ENCODE measurements around the gene MIS12. TPM values are rescaled to one million over a fixed set of nuclear protein-coding genes. Genes with fewer than 3 reads are reported as not detected.

Gene MIS12
- total RNA-seq, 1 donor = 18.9 TPM

DNA sequence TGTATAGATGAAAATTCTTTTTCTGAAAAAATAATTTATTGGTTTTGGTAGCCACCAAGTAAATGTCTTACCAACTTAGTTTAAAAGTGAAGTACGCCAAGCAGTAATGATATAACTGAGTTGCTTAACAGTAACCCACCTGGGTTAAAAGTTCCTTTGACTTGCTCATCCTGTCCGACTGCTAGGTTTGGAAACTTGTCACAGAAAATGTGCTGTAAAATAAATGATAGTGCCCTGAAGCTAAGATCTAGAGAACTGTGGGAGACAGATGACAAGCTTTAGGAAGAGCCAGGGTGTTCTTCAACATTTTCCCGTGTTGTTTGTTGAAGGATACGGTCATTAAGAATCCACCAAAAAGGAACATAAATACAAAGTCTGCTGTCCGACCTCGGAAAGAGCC lies 5.4 kb upstream of the MIS12 start:
- H3K27me3 ChIP-seq (ENCODE audit: insufficient read depth, low read length) = no peaks in the 10 kb centered on the region
- H3K4me3 ChIP-seq (ENCODE audit: low read length) = no peak overlapping the region
- H3K4me1 ChIP-seq (ENCODE audit: insufficient read depth, low read length) = peaks cover 25% of the 10 kb centered on the region
- no peaks in the 10 kb centered on the region for H3K9me3 ChIP-seq (ENCODE audit: low read depth, low read length)

- Histone ChIP-seq H3K4me1 (ENCODE audit: insufficient read depth, low read length) (peaks cover 25% of the 10 kb centered on the region), H3K27me3 (ENCODE audit: insufficient read depth, low read length) (no peaks in the 10 kb centered on the region), H3K4me3 (ENCODE audit: low read length) (no peak overlapping the region), H3K9me3 (ENCODE audit: low read depth, low read length) (no peaks in the 10 kb centered on the region)
Observed at GRCh38 chr17:5481451-5481850, 4.9 kb upstream of the MIS12 start.

- no peaks in the 10 kb centered on the region for H3K9me3 ChIP-seq (ENCODE audit: low read depth, low read length)
- H3K4me1 ChIP-seq (ENCODE audit: insufficient read depth, low read length) = peaks cover 33% of the 10 kb centered on the region
- peak within 1 kb of the TSS; percentile 99 for H3K4me3 ChIP-seq (ENCODE audit: low read length)
- no peaks in the 10 kb centered on the region for H3K27me3 ChIP-seq (ENCODE audit: insufficient read depth, low read length)
Observed at GRCh38 chr17:5485270-5486205, 828 bp upstream of the MIS12 start, which contains the start of gene DERL2. Gene DERL2 (minus strand): TSS chr17:5486178. CDS start chr17:5486161, 17 bp downstream.

- Histone ChIP-seq H3K9me3 (ENCODE audit: low read depth, low read length) (no peaks in the 10 kb centered on the region), H3K27me3 (ENCODE audit: insufficient read depth, low read length) (no peaks in the 10 kb centered on the region), H3K4me1 (ENCODE audit: insufficient read depth, low read length) (peaks cover 27% of the 10 kb centered on the region), H3K4me3 (ENCODE audit: low read length) (no peak overlapping the region)
Observed at GRCh38 chr17:5488752-5489151, 2.4 kb downstream of the MIS12 start.

- Histone ChIP-seq H3K9me3 (ENCODE audit: low read depth, low read length) (no peaks in the 10 kb centered on the region), H3K27me3 (ENCODE audit: insufficient read depth, low read length) (no peaks in the 10 kb centered on the region), H3K4me1 (ENCODE audit: insufficient read depth, low read length) (no peaks in the 10 kb centered on the region), H3K4me3 (ENCODE audit: low read length) (no peak overlapping the region)
Observed at GRCh38 chr17:5492970-5493369, 6.6 kb downstream of the MIS12 start.

- peaks cover 16% of the 10 kb centered on the region for H3K4me1 ChIP-seq (ENCODE audit: insufficient read depth, low read length)
- H3K27me3 ChIP-seq (ENCODE audit: insufficient read depth, low read length) = no peaks in the 10 kb centered on the region
- no peak overlapping the region for H3K4me3 ChIP-seq (ENCODE audit: low read length)
Observed at GRCh38 chr17:5499476-5500231, 13.3 kb downstream of the MIS12 start.

DNA sequence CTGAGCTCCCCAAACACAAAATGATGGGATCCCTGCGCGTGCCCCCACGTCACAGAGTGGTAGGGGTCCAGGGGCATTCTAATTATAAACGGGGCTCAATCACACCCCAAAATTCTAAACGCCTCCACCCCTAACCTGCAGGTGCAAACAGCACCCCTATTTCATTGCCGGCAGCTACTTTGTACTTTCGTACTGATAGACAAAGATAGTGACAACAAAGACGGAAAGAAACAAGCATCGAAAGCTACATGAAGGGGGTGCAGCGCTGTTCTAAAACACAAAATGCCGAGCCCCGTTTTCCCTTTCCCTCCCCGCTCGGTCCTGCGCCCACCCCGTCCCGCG lies 13.9 kb downstream of the MIS12 start:
- peak overlapping the region; percentile 25 for H3K4me3 ChIP-seq (ENCODE audit: low read length)
- no peaks in the 10 kb centered on the region for H3K9me3 ChIP-seq (ENCODE audit: low read depth, low read length)
- H3K4me1 ChIP-seq (ENCODE audit: insufficient read depth, low read length) = peaks cover 16% of the 10 kb centered on the region
- no peaks in the 10 kb centered on the region for H3K27me3 ChIP-seq (ENCODE audit: insufficient read depth, low read length)

More at GRCh38 chr17:5499476-5500231, 13.3 kb downstream of the MIS12 start:
- no peaks in the 10 kb centered on the region for H3K9me3 ChIP-seq (ENCODE audit: low read depth, low read length)

GRCh38 chr17:5500589-5501391 lies 14.4 kb downstream of the MIS12 start:
- H3K4me1 ChIP-seq (ENCODE audit: insufficient read depth, low read length) = peaks cover 16% of the 10 kb centered on the region
- no peaks in the 10 kb centered on the region for H3K27me3 ChIP-seq (ENCODE audit: insufficient read depth, low read length)
- H3K4me3 ChIP-seq (ENCODE audit: low read length) = peak overlapping the region; percentile 25
- H3K9me3 ChIP-seq (ENCODE audit: low read depth, low read length) = no peaks in the 10 kb centered on the region

- H3K4me1 ChIP-seq (ENCODE audit: insufficient read depth, low read length) = peaks cover 16% of the 10 kb centered on the region
- no peak overlapping the region for H3K4me3 ChIP-seq (ENCODE audit: low read length)
- no peaks in the 10 kb centered on the region for H3K27me3 ChIP-seq (ENCODE audit: insufficient read depth, low read length)
- no peaks in the 10 kb centered on the region for H3K9me3 ChIP-seq (ENCODE audit: low read depth, low read length)
Observed at GRCh38 chr17:5501685-5502084, 15.3 kb downstream of the MIS12 start.

DNA sequence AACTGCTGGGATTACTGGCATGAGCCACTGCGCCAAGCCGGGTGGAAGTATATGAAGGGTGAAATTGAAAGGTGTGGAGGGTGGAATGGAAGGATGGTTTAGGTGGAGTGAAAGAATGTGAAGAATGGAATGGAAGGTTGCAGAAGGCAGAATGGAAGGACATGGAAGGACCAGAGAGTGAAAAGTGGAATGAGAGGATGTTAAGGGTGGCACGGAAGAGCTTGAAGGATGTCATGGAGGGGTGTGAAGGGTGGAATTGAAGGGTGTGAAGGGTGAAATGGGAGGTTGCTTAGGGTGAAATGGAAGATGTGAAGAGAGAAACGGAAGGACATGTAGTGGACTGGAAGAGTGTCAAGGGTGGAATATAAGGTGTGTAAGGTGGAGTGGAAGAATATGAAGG lies 16.2 kb downstream of the MIS12 start:
- Histone ChIP-seq H3K4me1 (ENCODE audit: insufficient read depth, low read length) (peaks cover 16% of the 10 kb centered on the region), H3K27me3 (ENCODE audit: insufficient read depth, low read length) (no peaks in the 10 kb centered on the region), H3K9me3 (ENCODE audit: low read depth, low read length) (no peaks in the 10 kb centered on the region), H3K4me3 (ENCODE audit: low read length) (no peak overlapping the region)

- no peaks in the 10 kb centered on the region for H3K27me3 ChIP-seq (ENCODE audit: insufficient read depth, low read length)
- peaks cover 2% of the 10 kb centered on the region for H3K4me1 ChIP-seq (ENCODE audit: insufficient read depth, low read length)
- no peak overlapping the region for H3K4me3 ChIP-seq (ENCODE audit: low read length)
- no peaks in the 10 kb centered on the region for H3K9me3 ChIP-seq (ENCODE audit: low read depth, low read length)
Observed at GRCh38 chr17:5506307-5506706, 19.9 kb downstream of the MIS12 start.

GRCh38 chr17:5508810-5509209 lies 22.4 kb downstream of the MIS12 start:
- Histone ChIP-seq H3K27me3 (ENCODE audit: insufficient read depth, low read length) (no peaks in the 10 kb centered on the region), H3K4me3 (ENCODE audit: low read length) (no peak overlapping the region), H3K9me3 (ENCODE audit: low read depth, low read length) (no peaks in the 10 kb centered on the region), H3K4me1 (ENCODE audit: insufficient read depth, low read length) (peaks cover 19% of the 10 kb centered on the region)

DNA sequence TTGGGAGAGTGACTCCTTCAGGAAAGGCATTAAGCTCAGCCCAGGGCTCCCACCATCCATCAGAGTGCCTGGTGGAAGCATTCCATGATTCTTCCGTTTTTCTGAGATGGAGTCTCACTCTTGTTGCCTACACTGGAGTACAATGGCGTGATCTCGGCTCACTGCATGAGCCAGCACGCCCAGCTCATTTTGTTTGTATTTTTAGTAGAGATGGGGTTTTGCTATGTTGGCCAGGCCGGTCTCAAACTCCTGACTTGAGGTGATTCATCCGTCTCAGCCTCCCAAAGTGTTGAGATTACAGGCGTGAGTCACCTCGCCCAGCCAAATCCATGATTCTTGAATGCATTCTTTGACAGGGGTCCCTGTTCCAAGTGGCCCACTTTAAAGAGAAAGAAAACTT lies 23.1 kb downstream of the MIS12 start:
- Histone ChIP-seq H3K4me3 (ENCODE audit: low read length) (no peak overlapping the region), H3K27me3 (ENCODE audit: insufficient read depth, low read length) (no peaks in the 10 kb centered on the region)

GRCh38 chr17:5510771-5511170 lies 24.4 kb downstream of the MIS12 start:
- peaks cover 21% of the 10 kb centered on the region for H3K4me1 ChIP-seq (ENCODE audit: insufficient read depth, low read length)
- no peaks in the 10 kb centered on the region for H3K27me3 ChIP-seq (ENCODE audit: insufficient read depth, low read length)
- H3K4me3 ChIP-seq (ENCODE audit: low read length) = no peak overlapping the region
- H3K9me3 ChIP-seq (ENCODE audit: low read depth, low read length) = no peaks in the 10 kb centered on the region

More for the DNA sequence above, 23.1 kb downstream of the MIS12 start:
- no peaks in the 10 kb centered on the region for H3K9me3 ChIP-seq (ENCODE audit: low read depth, low read length)
- H3K4me1 ChIP-seq (ENCODE audit: insufficient read depth, low read length) = peaks cover 21% of the 10 kb centered on the region
